SKM-1 treated with dmso at 0.1 percent for 144 hours (cell line): Measurements from ENCODE around the gene DPT.

ENCODE experiments used
- DNase-seq: peaks from one replicate; lab custom pipeline; 2025; ENCODE audit not compliant: unreplicated experiment; lab: John Stamatoyannopoulos, UW

Gene DPT

DNA sequence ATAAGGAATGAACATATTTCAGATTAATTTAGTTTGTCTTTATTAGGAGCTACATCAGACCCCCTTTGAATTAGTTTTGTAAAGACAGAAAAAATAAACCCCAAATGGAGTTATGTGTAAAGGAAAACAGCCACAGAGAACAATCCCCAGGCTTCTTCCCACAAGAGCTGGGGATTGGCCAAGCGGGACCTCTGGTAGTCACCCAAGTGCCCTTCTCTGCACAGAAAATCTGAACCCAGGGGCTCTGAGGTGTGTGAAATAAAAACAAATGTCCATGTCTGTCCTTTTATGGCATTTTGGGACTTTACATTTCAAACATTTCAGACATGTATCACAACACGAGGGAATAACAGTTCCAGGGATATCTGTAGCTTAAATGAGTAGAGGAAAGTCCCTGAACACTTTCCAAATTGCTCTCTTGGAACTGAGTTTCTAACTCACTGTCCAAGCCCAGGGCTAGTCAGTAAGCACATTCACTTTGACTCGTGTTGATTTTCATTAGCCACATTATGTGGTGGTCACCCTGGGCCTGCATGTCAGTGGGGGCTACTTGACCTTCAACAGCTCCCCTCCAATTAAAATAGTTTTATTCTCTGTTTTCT lies 22.5 kb downstream of the DPT start:
- no peak for DNase-seq

DNA sequence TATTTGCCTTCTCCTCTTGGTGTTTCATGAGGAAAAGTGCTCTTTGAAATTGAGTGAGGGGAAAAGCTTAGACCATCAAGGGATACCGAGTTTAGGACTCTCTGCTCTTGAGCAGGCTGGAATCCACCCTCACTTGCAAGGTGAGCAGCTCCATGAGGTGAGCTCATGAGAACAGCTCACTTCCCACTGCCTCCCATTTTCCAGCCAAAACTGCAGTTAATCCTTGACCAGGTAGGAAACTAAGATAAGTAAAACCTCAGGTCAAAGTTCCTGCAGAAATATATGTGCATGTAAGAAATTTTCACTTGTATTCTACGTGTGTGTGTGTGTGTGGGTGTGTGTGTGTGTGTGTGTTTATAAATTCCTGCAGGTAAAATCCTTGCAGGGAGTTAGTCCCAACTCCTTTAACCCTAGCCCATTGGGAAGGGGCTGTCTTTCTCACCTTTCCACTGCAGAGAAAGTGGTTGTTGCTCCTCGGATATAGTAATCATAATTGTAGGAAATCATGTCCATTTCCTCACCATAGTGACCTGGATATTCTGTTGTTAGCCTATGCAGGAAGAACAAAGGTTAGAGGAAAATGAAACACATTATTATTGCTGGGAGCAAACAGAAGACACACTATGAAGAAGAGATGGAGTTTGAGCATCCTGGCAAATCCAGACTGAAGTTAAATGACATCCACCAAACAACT lies 28.3 kb downstream of the DPT start:
- no peak for DNase-seq

DNA sequence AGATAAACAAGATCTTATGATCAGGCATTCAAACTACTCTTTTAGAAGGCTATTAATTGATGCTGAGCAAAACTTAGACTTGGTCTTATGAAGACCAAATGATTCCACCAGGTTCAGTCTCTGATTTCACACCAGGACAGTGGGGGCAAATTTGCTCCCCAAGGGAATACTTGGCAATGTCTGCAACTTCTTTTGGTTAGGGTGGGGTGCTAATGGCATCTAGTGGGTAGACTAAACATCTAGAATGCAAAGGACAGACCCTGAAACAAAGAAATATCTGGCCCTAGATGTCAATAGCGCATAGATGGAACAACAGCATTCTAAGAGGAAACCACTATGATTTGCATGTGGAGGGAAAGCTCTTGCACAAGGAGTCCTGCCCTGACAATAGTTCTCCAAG lies 30.6 kb downstream of the DPT start:
- no peak for DNase-seq

- no peak for DNase-seq
Observed at GRCh38 chr1:168697356-168698126, 31.5 kb downstream of the DPT start.

GRCh38 chr1:168696125-168696760 lies 32.8 kb downstream of the DPT start:
- no peak for DNase-seq

- DNase-seq, result no peak
Observed at GRCh38 chr1:168693872-168694238, 35.2 kb downstream of the DPT start.

DNA sequence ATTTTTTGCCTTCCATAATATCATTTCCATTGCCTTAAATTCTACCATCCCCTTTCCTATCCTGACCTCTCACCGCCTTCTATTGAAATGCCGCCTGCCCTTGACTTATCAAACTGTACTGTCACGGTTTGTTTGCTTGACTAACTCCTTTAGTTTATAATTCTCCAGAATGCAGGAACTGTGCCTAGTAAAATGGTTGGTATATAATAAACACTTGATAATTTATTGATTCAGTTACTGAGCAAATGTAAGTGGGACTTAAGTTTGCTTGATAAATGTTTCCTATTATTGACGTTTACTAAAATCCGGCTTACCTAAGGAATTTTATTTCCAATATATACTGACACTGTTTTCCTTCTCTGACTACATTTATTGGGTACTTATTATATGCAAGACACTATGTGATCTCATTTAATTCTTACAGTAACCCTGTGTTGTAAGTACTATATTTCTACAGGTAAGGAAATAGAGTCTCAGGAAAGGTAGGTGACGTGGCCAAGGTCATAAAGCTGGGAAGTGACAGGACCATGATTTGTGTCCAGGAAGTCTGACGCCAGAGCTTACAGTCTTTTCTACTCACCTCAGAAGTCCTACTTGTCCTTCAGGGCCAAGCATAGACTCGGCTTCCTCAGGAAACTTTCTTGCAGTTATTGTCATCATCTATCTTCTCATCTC lies 35.7 kb downstream of the DPT start:
- no peak for DNase-seq

- no peak for DNase-seq
Observed at GRCh38 chr1:168692472-168692871, 36.5 kb downstream of the DPT start.

- no peak for DNase-seq
Observed at GRCh38 chr1:168691541-168691940, 37.5 kb downstream of the DPT start.

GRCh38 chr1:168689726-168690602 lies 39.0 kb downstream of the DPT start:
- DNase-seq, result no peak

GRCh38 chr1:168689327-168689657 lies 39.7 kb downstream of the DPT start:
- no peak for DNase-seq

DNA sequence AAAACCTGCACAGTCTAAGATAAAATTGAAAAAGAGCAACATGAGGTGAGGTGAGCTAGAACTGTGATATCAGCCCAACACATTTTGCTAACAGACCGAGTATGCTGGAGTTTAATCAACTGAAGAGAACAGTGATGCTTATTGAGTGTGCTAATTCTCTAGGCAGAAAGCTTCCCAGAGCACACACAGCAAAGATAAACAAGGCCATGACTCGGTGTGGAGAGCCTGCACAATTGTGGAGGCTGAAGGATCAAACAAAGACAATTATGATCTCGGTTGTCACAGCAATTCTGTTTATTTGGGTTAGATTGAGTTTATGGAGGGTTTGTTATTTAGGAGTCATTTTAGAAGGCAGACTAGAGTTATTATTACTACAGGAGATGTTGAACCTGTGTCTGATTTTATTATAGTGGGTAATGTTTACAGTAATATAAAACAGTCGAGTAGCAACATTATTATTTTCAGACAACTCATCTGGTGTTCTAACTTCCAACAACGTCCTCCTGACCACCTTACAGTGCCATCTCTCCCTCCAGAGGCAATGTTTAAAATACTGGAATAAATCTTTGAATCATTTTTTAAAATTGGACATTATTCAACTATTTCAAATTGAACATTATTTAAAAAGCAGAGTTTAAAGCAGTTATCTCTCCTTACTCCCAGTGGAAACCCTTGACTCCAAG lies 40.2 kb downstream of the DPT start:
- no peak for DNase-seq

GRCh38 chr1:168687816-168688215 lies 41.2 kb downstream of the DPT start:
- no peak for DNase-seq

DNA sequence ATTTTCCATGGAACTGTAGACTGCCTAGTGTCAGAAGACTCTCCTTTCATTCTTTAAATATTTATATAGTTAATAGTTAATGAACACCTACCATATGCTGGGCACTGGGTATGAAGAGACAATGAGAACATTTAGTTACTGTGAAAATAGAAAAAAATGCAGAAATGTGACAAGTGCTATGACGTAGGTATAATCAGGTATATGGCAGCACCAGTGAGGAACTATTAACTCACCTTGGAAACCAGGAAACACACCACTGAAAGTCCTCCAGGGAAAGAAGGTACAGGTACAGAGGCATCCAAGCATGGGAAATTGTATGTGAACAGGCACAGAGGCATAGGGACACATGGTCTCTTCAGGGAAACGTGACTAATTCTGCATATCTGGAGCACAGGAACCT lies 42.3 kb downstream of the DPT start:
- no peak for DNase-seq

- DNase-seq, result no peak
Observed at GRCh38 chr1:168683871-168684270, 45.1 kb downstream of the DPT start.

DNA sequence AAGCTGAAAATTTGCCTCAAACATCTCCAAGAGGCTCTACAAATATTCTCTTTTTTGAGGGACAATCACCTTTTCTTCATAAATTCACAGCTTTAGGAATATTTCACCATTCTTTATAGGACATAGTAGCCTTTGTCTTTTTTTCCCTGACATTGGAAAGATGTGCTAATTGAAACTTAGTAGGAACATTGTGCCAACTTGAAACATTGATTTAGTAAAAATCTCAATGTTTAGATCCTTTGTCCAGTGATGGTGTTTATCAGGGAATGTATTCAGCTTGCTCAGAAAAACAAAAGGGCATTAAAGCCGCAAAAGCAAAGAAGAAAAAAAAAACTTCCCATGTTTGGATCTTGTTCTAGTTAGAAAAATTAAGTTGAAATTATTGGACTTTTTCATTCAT lies 52.1 kb downstream of the DPT start:
- no peak for DNase-seq

- DNase-seq, result no peak
Observed at GRCh38 chr1:168676029-168676812, 52.8 kb downstream of the DPT start.

DNA sequence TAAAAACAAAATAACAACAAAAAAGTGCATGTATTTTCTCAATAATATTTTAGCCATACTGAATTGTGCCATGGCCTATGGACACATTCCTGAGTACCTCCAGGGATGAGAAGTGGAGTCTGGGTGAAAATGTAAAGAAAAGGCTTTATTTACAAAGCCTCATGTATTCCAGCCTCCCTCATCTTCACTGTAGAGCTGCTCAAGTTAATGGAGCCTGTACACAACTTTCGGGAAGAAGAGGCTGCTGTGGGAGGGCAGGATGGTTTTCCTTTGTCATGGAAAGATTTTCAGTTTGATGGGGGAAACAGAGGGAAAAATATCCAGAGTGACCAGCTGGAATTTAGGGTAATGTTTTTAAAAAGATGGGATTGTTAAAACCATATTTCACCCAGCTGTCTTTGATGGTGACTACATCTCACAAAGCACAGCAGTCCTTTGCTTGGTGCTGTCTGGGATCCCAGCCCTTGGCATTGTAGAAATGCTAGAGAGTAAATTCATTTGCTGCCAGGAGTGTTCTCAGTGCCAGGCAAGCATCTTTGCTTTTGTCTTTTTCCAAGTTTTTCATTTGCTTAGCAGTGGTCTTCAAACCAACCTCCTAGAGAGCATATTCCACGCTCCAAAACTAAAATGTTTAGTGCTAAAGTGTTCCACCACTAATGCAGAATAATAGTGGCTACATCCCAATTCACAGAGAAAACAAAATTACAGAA lies 54.9 kb downstream of the DPT start:
- DNase-seq, result no peak

- no peak for DNase-seq
Observed at GRCh38 chr1:168672278-168672677, 56.7 kb downstream of the DPT start.
